K562 (cell line): ENCODE results near the gene RASL11A. TPM values are rescaled to one million over a fixed set of nuclear protein-coding genes. Genes with fewer than 3 reads are reported as not detected.
A peak's percentile ranks its signal among the peaks of the same experiment; 100 is the strongest.

Source experiments
- ATAC-seq: fragments of 200-7000 bp; cut with Tn5 transposase; 3 replicates; pipeline ENCODE4 v1.9.1; 2020; ENCODE audit warnings: moderate library complexity
- BruUV-seq: library from RNA; stranded (reverse); fragments of 400-500 nt; replicated peaks from 2 replicates; lab custom pipeline; 2021; lab: Mats Ljungman, UMichigan
- CTCF ChIA-PET: fragments of 300-600 bp; formaldehyde crosslinking; extraction: SDS; loops from one replicate; lab custom pipeline; 2021; ENCODE audit warnings: low intra/inter-chr PET ratio; lab: Yijun Ruan, JAX
- POLR2A ChIA-PET: fragments of 300-600, 350-650 bp; sonication (Branson Sonifier 250); formaldehyde crosslinking; extraction: SDS; loops from one replicate; lab custom pipeline; 2021; ENCODE audit warnings: antibody characterized with exemption, inconsistent platforms; lab: Yijun Ruan, JAX
- DNase-seq, 4 experiments: peaks; one replicate each; pipeline versions ENCODE4 v3.0.0 to v3.0.0-alpha.2; 2011 to 2018; ENCODE audit warnings: low spot score in 3 of 4, mixed read lengths in 3 of 4; ENCODE audit errors: extremely low read depth in 1 of 4
- FAIRE-seq: peaks from 2 replicates; lab custom pipeline; 2011; peaks lifted over from hg19 to GRCh38; lab: Jason Lieb, UNC
- H2AFZ ChIP-seq: 2 replicates; pipeline ENCODE4 v1.6.0; 2011; ENCODE audit warnings: low read depth, low read length, control low read depth, inconsistent platforms
- H3K27ac ChIP-seq: fragments of 200-600 bp; 3 replicates; pipeline ENCODE4 v1.8.0; 2011; ENCODE audit warnings: low read depth, mild to moderate bottlenecking, control low read depth, inconsistent platforms, low read length, moderate library complexity, mixed read lengths; ENCODE audit errors: extremely low read depth
- H3K27me3 ChIP-seq, 2 experiments: fragments of 300-600 bp in 1 of 2; 2 replicates in 1 of 2; 3 replicates in 1 of 2; pipeline versions ENCODE4 v1.6.0 to v1.8.0; 2011; ENCODE audit warnings: inconsistent platforms in 2 of 2, low read length in 2 of 2, mild to moderate bottlenecking in 1 of 2, mixed read lengths in 1 of 2, moderate library complexity in 1 of 2; ENCODE audit not compliant: control insufficient read depth in 2 of 2, insufficient read depth in 2 of 2
- H3K36me3 ChIP-seq: fragments of 300-600 bp; 3 replicates; pipeline ENCODE4 v1.8.0; 2011; ENCODE audit warnings: mild to moderate bottlenecking, low read length, inconsistent platforms; ENCODE audit not compliant: control insufficient read depth, insufficient read depth
- H3K4me1 ChIP-seq, 2 experiments: fragments of 200-600 bp in 1 of 2; replicated peaks in 1 of 2; 2 replicates in 1 of 2; 3 replicates in 1 of 2; pipeline versions ENCODE4 v1.5.1 to v1.8.0; 2011; ENCODE audit warnings: inconsistent platforms in 2 of 2, low read length in 2 of 2, mild to moderate bottlenecking in 1 of 2, mixed read lengths in 1 of 2, moderate library complexity in 1 of 2; ENCODE audit not compliant: control insufficient read depth in 2 of 2, insufficient read depth in 2 of 2
- H3K4me2 ChIP-seq: 2 replicates; pipeline ENCODE4 v1.6.1; 2011; ENCODE audit warnings: low read length, control low read depth, inconsistent platforms, mixed read lengths; ENCODE audit not compliant: insufficient read depth
- H3K4me3 ChIP-seq: fragments of 200-600 bp; sonication (generic), shearing (Covaris generic); 2 replicates; pipeline ENCODE4 v1.5.1; 2016; ENCODE audit warnings: control low read depth, inconsistent platforms
- H3K79me2 ChIP-seq: fragments of 200-600 bp; 3 replicates; pipeline ENCODE4 v1.8.0; 2011; ENCODE audit warnings: low read length, inconsistent platforms; ENCODE audit not compliant: control insufficient read depth, insufficient read depth
- H3K9ac ChIP-seq, 2 experiments: 2 replicates each; pipeline versions ENCODE4 v1.6.0 to v1.6.1; 2011; ENCODE audit warnings: low read depth in 2 of 2, low read length in 2 of 2, control low read depth in 1 of 2, inconsistent platforms in 1 of 2, mild to moderate bottlenecking in 1 of 2, mixed read lengths in 1 of 2; ENCODE audit not compliant: insufficient read depth in 1 of 2
- H3K9me1 ChIP-seq: one replicate; pipeline ENCODE4 v1.6.0; 2011; ENCODE audit warnings: inconsistent platforms, mild to moderate bottlenecking, low read length, moderate library complexity; ENCODE audit not compliant: control insufficient read depth, insufficient read depth
- H3K9me3 ChIP-seq: replicated peaks from 2 replicates; pipeline ENCODE4 v1.5.1; 2011; ENCODE audit warnings: low read depth, low read length, inconsistent platforms; ENCODE audit not compliant: control insufficient read depth, insufficient read depth
- H4K20me1 ChIP-seq: replicated peaks from 2 replicates; pipeline ENCODE4 v1.6.1; 2011; ENCODE audit warnings: low read length, inconsistent platforms, mixed read lengths; ENCODE audit not compliant: control insufficient read depth, insufficient read depth
- ATF6 ChIP-seq: sonication (generic); formaldehyde crosslinking; IDR thresholded peaks from 2 replicates; pipeline ENCODE4 v1.4.0; 2020; ENCODE audit warnings: mild to moderate bottlenecking, missing genetic modification reagents
- EGR1 ChIP-seq: fragments of 450-650 bp; conservative IDR thresholded peaks from 2 replicates; pipeline ENCODE4 v1.6.1; 2017; ENCODE audit warnings: mild to moderate bottlenecking
- KAT8 ChIP-seq: fragments of 450-650 bp; IDR thresholded peaks from 2 replicates; pipeline ENCODE4 v1.6.1; 2016; ENCODE audit warnings: low read depth, mild to moderate bottlenecking
- KDM2B ChIP-seq: fragments of 250-450 bp; sonication (Bioruptor Pico); IDR thresholded peaks from 2 replicates; pipeline ENCODE4 v1.8.0; 2021; ENCODE audit warnings: mild to moderate bottlenecking, moderate library complexity
- NR1H2 ChIP-seq: sonication (generic); formaldehyde crosslinking; IDR thresholded peaks from 2 replicates; pipeline ENCODE4 v1.4.0; 2020; ENCODE audit warnings: mild to moderate bottlenecking, missing genetic modification reagents
- PHB ChIP-seq: fragments of 250-450 bp; sonication (Bioruptor Pico); IDR thresholded peaks from 2 replicates; pipeline ENCODE4 v1.5.0; 2021
- TFAP4 ChIP-seq: sonication (generic); formaldehyde crosslinking; IDR thresholded peaks from 2 replicates; pipeline ENCODE4 v1.8.0; 2022; ENCODE audit warnings: missing genetic modification reagents, mild to moderate bottlenecking, moderate library complexity, borderline replicate concordance
- WGBS: fragments of 100-300 bp; shearing (Covaris generic); methylation state at CpG from one replicate; pipeline ENCODE4 v1.1.6; 2016; ENCODE audit warnings: low coverage, mixed read lengths; ENCODE audit not compliant: insufficient coverage; ENCODE audit errors: missing lambda C conversion rate; 5-methylcytosine and 5-hydroxymethylcytosine counted together
- in situ Hi-C: fragments of 300-500 bp; cut with MboI; formaldehyde crosslinking; loops from 4 replicates; pipeline ENCODE4 v1.15.0; 2018; ENCODE audit warnings: inconsistent platforms, mixed read lengths
- intact Hi-C: fragments of 100-400 bp; cut with micrococcal nuclease; formaldehyde crosslinking; loops from 2 replicates; pipeline ENCODE4 v1.14.2; 2022
- polyA plus RNA-seq, 8 experiments: library from polyadenylated mRNA; depleted of rRNA in 4 of 8; stranded (reverse) in 5 of 8; unstranded in 3 of 8; fragments of >200 nt; fragmentation: Nextera tagmentation in 2 of 8; fragmentation: Illumina TruSeq in 1 of 8; extraction: Ambion mirVana in 2 of 8; extraction: Trizol in 1 of 8; gene quantifications; 2 replicates each; pipeline versions ENCODE4 v1.2.1 to v1.2.3, GENCODE V29; 2011 to 2014; ENCODE audit warnings: inconsistent platforms in 1 of 8, missing spikeins in 1 of 8
- total RNA-seq, 7 experiments: library from RNA; depleted of rRNA in 6 of 7; stranded (reverse); fragments of >200 nt in 6 of 7; fragmentation: Illumina TruSeq in 2 of 7; extraction: Trizol in 2 of 7; gene quantifications; 2 replicates each; pipeline versions ENCODE4 v1.2.1 to v1.2.3, GENCODE V29; 2011 to 2021; ENCODE audit warnings: low replicate concordance in 1 of 7
- TF ChIP-seq, protein P1 (sequence below), 3 experiments: fragments of 200-800 bp in 1 of 3; sonication (Bioruptor generic) in 1 of 3; sonication (generic) in 1 of 3; formaldehyde crosslinking in 1 of 3; IDR thresholded peaks; 2 replicates each; pipeline versions ENCODE4 v1.6.1 to v1.8.0; 2016 to 2022; ENCODE audit warnings: mild to moderate bottlenecking in 2 of 3, missing compliant biosample characterization in 2 of 3, missing genetic modification characterization in 2 of 3, missing genetic modification reagents in 1 of 3
- TF ChIP-seq, protein P2 (sequence below): fragments of 450-650 bp; IDR thresholded peaks from 2 replicates; pipeline ENCODE4 v1.6.1; 2016; ENCODE audit warnings: missing biosample characterization, missing genetic modification characterization

The RASL11A gene
- total and polyA plus RNA-seq, 9 of the 15 experiments (the other 6 are each of a cell fraction or from before 2014, with no cell fraction given) = 0.11 to 2.2 (median 1.5) TPM; not detected in 1

DNA sequence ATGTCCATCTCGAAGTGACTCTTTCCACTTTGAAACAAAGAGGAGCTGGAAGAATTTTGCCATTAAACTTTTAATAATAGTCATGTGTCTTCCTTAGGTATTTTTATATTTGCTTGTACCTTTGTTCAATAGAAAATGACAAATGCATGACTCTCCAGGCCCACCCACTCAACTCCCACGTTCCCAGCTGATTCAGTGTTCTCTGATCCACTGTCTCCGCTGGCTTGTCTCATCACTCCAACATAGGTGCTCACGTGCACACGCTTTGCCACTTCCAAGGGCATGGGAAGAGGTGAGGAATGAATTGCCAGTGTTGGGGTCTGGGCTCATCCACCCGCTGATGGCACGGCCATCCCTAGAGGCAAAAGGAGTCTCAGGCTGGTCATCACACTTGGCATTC is 24.5 kb downstream of the RASL11A start:
- POLR2A ChIA-PET = no interaction called here
- Histone ChIP-seq H3K9me1 (no peaks in the 10 kb centered on the region), H4K20me1 (no peaks in the 10 kb centered on the region), H3K4me2 (no peak overlapping the region), H3K9ac (no peak overlapping the region), H3K79me2 (no peaks in the 10 kb centered on the region), H3K27ac (no peak overlapping the region), H2AFZ (no peak overlapping the region), H3K9me3 (no peaks in the 10 kb centered on the region; the same call in 1 of the 2 replicates), H3K4me3 (no peak overlapping the region), H3K4me1 (no peaks in the 10 kb centered on the region), H3K36me3 (no peaks in the 10 kb centered on the region)
- in situ Hi-C loops = no loop called here
- CTCF ChIA-PET = no interaction called here
- no peak for ATAC-seq
- FAIRE-seq = no peak
- no peak for DNase-seq
- intact Hi-C loops = no loop called here
- no TSS peak for BruUV-seq
- TF ChIP-seq ATF6 (CRISPR knock-in tag) (no peak), EGR1 (peak; percentile 29; the same call in 1 of the 2 replicates)
- TF ChIP-seq, all 486 proteins: peak for 1
- whole genome bisulfite sequencing = 0% methylated on average over 7 of the region's 7 CpGs
- peaks cover 15 to 34% of the 10 kb centered on the region in 2 experiments; a peak in 3 of 5 replicates for H3K27me3 ChIP-seq

DNA sequence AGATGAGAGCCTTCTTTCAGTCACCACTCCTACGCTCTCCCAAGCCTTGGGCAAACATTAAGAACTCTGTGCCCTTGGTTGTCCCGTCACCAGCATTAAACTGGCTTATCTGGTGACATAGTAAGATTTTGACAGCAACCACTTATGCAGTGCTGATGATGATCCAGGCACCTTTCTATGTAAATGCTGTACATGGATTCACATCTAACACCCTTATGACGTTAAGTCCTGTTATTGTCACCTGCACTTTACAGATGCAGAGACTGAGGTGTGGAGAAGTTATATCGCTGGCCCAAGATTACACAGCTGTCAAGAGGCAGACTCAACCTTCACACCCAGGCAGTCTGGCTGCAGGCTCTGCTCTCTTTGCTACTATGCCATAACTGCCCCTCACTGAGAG is 25.0 kb downstream of the RASL11A start:
- no peak overlapping the region for H3K4me2 ChIP-seq
- in situ Hi-C loops (no loop called here), intact Hi-C loops (no loop called here)
- no peaks in the 10 kb centered on the region for H3K36me3 ChIP-seq
- ATAC-seq (no peak), FAIRE-seq (no peak), DNase-seq (no peak)
- no TSS peak for BruUV-seq
- H3K4me3 ChIP-seq = no peak overlapping the region
- no peaks in the 10 kb centered on the region for H3K9me1 ChIP-seq
- no peak overlapping the region for H3K9ac ChIP-seq
- H4K20me1 ChIP-seq = no peaks in the 10 kb centered on the region
- ChIA-PET POLR2A (no interaction called here), CTCF (no interaction called here)
- no peak overlapping the region for H2AFZ ChIP-seq
- H3K27me3 ChIP-seq = peaks cover 15 to 34% of the 10 kb centered on the region in 2 experiments; a peak in 3 of 5 replicates
- no peaks in the 10 kb centered on the region for H3K4me1 ChIP-seq
- WGBS = 0% methylated on average over 4 of the region's 4 CpGs
- H3K9me3 ChIP-seq = no peaks in the 10 kb centered on the region; the same call in 1 of the 2 replicates
- no peak overlapping the region for H3K27ac ChIP-seq
- no peaks in the 10 kb centered on the region for H3K79me2 ChIP-seq
- TF ChIP-seq, protein P1, sequence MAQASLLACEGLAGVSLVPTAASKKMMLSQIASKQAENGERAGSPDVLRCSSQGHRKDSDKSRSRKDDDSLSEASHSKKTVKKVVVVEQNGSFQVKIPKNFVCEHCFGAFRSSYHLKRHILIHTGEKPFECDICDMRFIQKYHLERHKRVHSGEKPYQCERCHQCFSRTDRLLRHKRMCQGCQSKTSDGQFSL (CRISPR knock-in tag; IDR thresholded peaks at IDR 0.05) = no peak
- TF ChIP-seq, protein P1 (tag; IDR thresholded peaks at IDR 0.05) = no peak
- no peak for TF ChIP-seq TFAP4
- no peak for TF ChIP-seq KDM2B
- TF ChIP-seq, protein P2, sequence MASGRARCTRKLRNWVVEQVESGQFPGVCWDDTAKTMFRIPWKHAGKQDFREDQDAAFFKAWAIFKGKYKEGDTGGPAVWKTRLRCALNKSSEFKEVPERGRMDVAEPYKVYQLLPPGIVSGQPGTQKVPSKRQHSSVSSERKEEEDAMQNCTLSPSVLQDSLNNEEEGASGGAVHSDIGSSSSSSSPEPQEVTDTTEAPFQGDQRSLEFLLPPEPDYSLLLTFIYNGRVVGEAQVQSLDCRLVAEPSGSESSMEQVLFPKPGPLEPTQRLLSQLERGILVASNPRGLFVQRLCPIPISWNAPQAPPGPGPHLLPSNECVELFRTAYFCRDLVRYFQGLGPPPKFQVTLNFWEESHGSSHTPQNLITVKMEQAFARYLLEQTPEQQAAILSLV = no peak
- no peak for TF ChIP-seq KAT8
- no peak for TF ChIP-seq PHB
- no peak for TF ChIP-seq NR1H2 (CRISPR knock-in tag)
